Breast epithelium (tissue), 3 donors: ENCODE measurements around the gene KRT8.

Source experiments
- CTCF ChIP-seq, 3 donors: fragments of 450-650 bp; IDR thresholded peaks; one replicate each; pipeline ENCODE4 v1.5.1; 2016 to 2017; ENCODE audit warnings: antibody characterized with exemption in 3 of 3, mild to moderate bottlenecking in 3 of 3, moderate library complexity in 3 of 3
- POLR2AphosphoS5 ChIP-seq, 3 donors: sonication (generic); formaldehyde crosslinking; IDR thresholded peaks; one replicate each; pipeline ENCODE4 v1.6.1; 2017; ENCODE audit warnings: antibody characterized with exemption in 3 of 3

GRCh38 chr12:52942901-52943181 lies 38.0 kb upstream of the KRT8 start:
- TF ChIP-seq CTCF (IDR thresholded peaks at IDR 0.05) (no peak), POLR2AphosphoS5 (IDR thresholded peaks at IDR 0.05) (no peak)
